IPS-20b (cell line): ENCODE measurements around the gene CFAP54.
A peak's percentile ranks its signal among the peaks of the same experiment; 100 is the strongest.

Experiments used
- H3K27ac ChIP-seq: one replicate; pipeline ENCODE4 v1.5.1; 2013; ENCODE audit warnings: low read length
- H3K27me3 ChIP-seq: 2 replicates; pipeline ENCODE4 v1.6.1; 2013; ENCODE audit warnings: mild to moderate bottlenecking, low read length, inconsistent platforms; ENCODE audit not compliant: insufficient read depth
- H3K36me3 ChIP-seq: 2 replicates; pipeline ENCODE4 v1.6.1; 2013; ENCODE audit warnings: low read depth, mild to moderate bottlenecking, inconsistent platforms, low read length, moderate library complexity; ENCODE audit not compliant: insufficient read depth
- H3K4me1 ChIP-seq: 2 replicates; pipeline ENCODE4 v1.6.1; 2013; ENCODE audit warnings: mild to moderate bottlenecking, control low read depth, inconsistent platforms, low read length, moderate library complexity; ENCODE audit not compliant: insufficient read depth
- H3K4me3 ChIP-seq: 2 replicates; pipeline ENCODE4 v1.5.1; 2013; ENCODE audit warnings: mild to moderate bottlenecking, low read length, inconsistent platforms
- H3K9ac ChIP-seq: 2 replicates; pipeline ENCODE4 v1.6.1; 2013; ENCODE audit warnings: low read depth, mild to moderate bottlenecking, inconsistent platforms, low read length, moderate library complexity
- H3K9me3 ChIP-seq: 2 replicates; pipeline ENCODE4 v1.6.1; 2013; ENCODE audit warnings: mild to moderate bottlenecking, low read depth, low read length, inconsistent platforms; ENCODE audit not compliant: insufficient read depth

The CFAP54 gene

GRCh38 chr12:96521895-96522682, 32.7 kb downstream of the CFAP54 start:
- H3K4me1 ChIP-seq, result peaks cover 7% of the 10 kb centered on the region; the same call in 1 of the 2 replicates
- H3K4me3 ChIP-seq, result peak overlapping the region; percentile 16; the same call in 1 of the 2 replicates
- no peaks in the 10 kb centered on the region for H3K36me3 ChIP-seq
- peak overlapping the region; percentile 47; the same call in 1 of the 2 replicates for H3K9ac ChIP-seq
- H3K27ac ChIP-seq, result peak overlapping the region; percentile 39
- no peaks in the 10 kb centered on the region for H3K27me3 ChIP-seq
- no peaks in the 10 kb centered on the region for H3K9me3 ChIP-seq

GRCh38 chr12:96522690-96523089, 33.3 kb downstream of the CFAP54 start:
- H3K4me1 ChIP-seq, result peaks cover 7% of the 10 kb centered on the region; the same call in 1 of the 2 replicates
- no peak overlapping the region for H3K4me3 ChIP-seq
- H3K36me3 ChIP-seq, result no peaks in the 10 kb centered on the region
- H3K27me3 ChIP-seq, result no peaks in the 10 kb centered on the region
- no peak overlapping the region for H3K27ac ChIP-seq
- no peaks in the 10 kb centered on the region for H3K9me3 ChIP-seq
- H3K9ac ChIP-seq, result no peak overlapping the region

- H3K9ac ChIP-seq, result no peak overlapping the region
- H3K27ac ChIP-seq, result no peak overlapping the region
- peaks cover 7% of the 10 kb centered on the region; the same call in 1 of the 2 replicates for H3K4me1 ChIP-seq
- no peaks in the 10 kb centered on the region for H3K9me3 ChIP-seq
- no peaks in the 10 kb centered on the region for H3K27me3 ChIP-seq
- H3K4me3 ChIP-seq, result no peak overlapping the region
- no peaks in the 10 kb centered on the region for H3K36me3 ChIP-seq
These were observed 36.7 kb downstream of the CFAP54 start for GRCh38 chr12:96526110-96526509.

GRCh38 chr12:96529912-96530311, 40.5 kb downstream of the CFAP54 start:
- Histone ChIP-seq H3K4me1 (no peaks in the 10 kb centered on the region), H3K36me3 (no peaks in the 10 kb centered on the region), H3K27ac (no peak overlapping the region), H3K27me3 (no peaks in the 10 kb centered on the region), H3K9ac (no peak overlapping the region), H3K9me3 (no peaks in the 10 kb centered on the region), H3K4me3 (no peak overlapping the region)

- Histone ChIP-seq H3K27me3 (no peaks in the 10 kb centered on the region), H3K9ac (no peak overlapping the region), H3K4me3 (no peak overlapping the region), H3K36me3 (no peaks in the 10 kb centered on the region), H3K27ac (no peak overlapping the region), H3K9me3 (no peaks in the 10 kb centered on the region), H3K4me1 (no peaks in the 10 kb centered on the region)
These were observed 45.0 kb downstream of the CFAP54 start for GRCh38 chr12:96534339-96534738.

GRCh38 chr12:96548384-96548783, 59.0 kb downstream of the CFAP54 start:
- Histone ChIP-seq H3K27ac (no peak overlapping the region), H3K4me3 (no peak overlapping the region), H3K4me1 (no peaks in the 10 kb centered on the region), H3K9ac (no peak overlapping the region), H3K27me3 (no peaks in the 10 kb centered on the region), H3K36me3 (no peaks in the 10 kb centered on the region), H3K9me3 (no peaks in the 10 kb centered on the region)

- H3K27me3 ChIP-seq, result no peaks in the 10 kb centered on the region
- no peaks in the 10 kb centered on the region for H3K4me1 ChIP-seq
- H3K9me3 ChIP-seq, result no peaks in the 10 kb centered on the region
- no peak overlapping the region for H3K9ac ChIP-seq
- no peak overlapping the region for H3K27ac ChIP-seq
- no peaks in the 10 kb centered on the region for H3K36me3 ChIP-seq
- no peak overlapping the region for H3K4me3 ChIP-seq
These were observed 60.0 kb downstream of the CFAP54 start for GRCh38 chr12:96549341-96549740.

- H3K9ac ChIP-seq, result no peak overlapping the region
- no peak overlapping the region for H3K4me3 ChIP-seq
- no peaks in the 10 kb centered on the region for H3K9me3 ChIP-seq
- H3K4me1 ChIP-seq, result no peaks in the 10 kb centered on the region
- H3K36me3 ChIP-seq, result no peaks in the 10 kb centered on the region
- H3K27ac ChIP-seq, result no peak overlapping the region
- no peaks in the 10 kb centered on the region for H3K27me3 ChIP-seq
These were observed 81.2 kb downstream of the CFAP54 start for GRCh38 chr12:96570579-96570978.

GRCh38 chr12:96571101-96571862, 81.9 kb downstream of the CFAP54 start:
- Histone ChIP-seq H3K27ac (no peak overlapping the region), H3K27me3 (no peaks in the 10 kb centered on the region), H3K4me1 (no peaks in the 10 kb centered on the region), H3K36me3 (no peaks in the 10 kb centered on the region), H3K4me3 (no peak overlapping the region), H3K9ac (no peak overlapping the region), H3K9me3 (no peaks in the 10 kb centered on the region)

GRCh38 chr12:96578526-96579125, 89.2 kb downstream of the CFAP54 start:
- peak overlapping the region; percentile 4; the same call in 1 of the 2 replicates for H3K9ac ChIP-seq
- H3K27ac ChIP-seq, result no peak overlapping the region
- H3K27me3 ChIP-seq, result no peaks in the 10 kb centered on the region
- peaks cover 5% of the 10 kb centered on the region; the same call in 1 of the 2 replicates for H3K4me1 ChIP-seq
- H3K9me3 ChIP-seq, result no peaks in the 10 kb centered on the region
- H3K36me3 ChIP-seq, result no peaks in the 10 kb centered on the region
- H3K4me3 ChIP-seq, result no peak overlapping the region

GRCh38 chr12:96585977-96586376, 96.6 kb downstream of the CFAP54 start:
- no peak overlapping the region for H3K9ac ChIP-seq
- H3K4me3 ChIP-seq, result no peak overlapping the region
- no peaks in the 10 kb centered on the region for H3K27me3 ChIP-seq
- no peaks in the 10 kb centered on the region for H3K4me1 ChIP-seq
- H3K36me3 ChIP-seq, result no peaks in the 10 kb centered on the region
- H3K27ac ChIP-seq, result no peak overlapping the region
- H3K9me3 ChIP-seq, result no peaks in the 10 kb centered on the region
